Thyroid gland (tissue), 4 donors: Measurements from ENCODE around the gene ZBED4.

ENCODE experiments used
- CTCF ChIP-seq, 6 experiments: fragments of 200-600 bp in 3 of 6; fragments of 450-650 bp in 3 of 6; sonication (generic) in 3 of 6; IDR thresholded peaks; one replicate each; pipeline ENCODE4 v1.5.1; 2016 to 2019; ENCODE audit warnings: antibody characterized with exemption in 6 of 6, mild to moderate bottlenecking in 2 of 6, inconsistent platforms in 1 of 6, moderate library complexity in 1 of 6
- POLR2A ChIP-seq, 2 donors: fragments of 450-650 bp; IDR thresholded peaks; one replicate each; pipeline ENCODE4 v1.6.1; 2017; ENCODE audit warnings: antibody characterized with exemption in 2 of 2, mild to moderate bottlenecking in 2 of 2, moderate library complexity in 1 of 2

DNA sequence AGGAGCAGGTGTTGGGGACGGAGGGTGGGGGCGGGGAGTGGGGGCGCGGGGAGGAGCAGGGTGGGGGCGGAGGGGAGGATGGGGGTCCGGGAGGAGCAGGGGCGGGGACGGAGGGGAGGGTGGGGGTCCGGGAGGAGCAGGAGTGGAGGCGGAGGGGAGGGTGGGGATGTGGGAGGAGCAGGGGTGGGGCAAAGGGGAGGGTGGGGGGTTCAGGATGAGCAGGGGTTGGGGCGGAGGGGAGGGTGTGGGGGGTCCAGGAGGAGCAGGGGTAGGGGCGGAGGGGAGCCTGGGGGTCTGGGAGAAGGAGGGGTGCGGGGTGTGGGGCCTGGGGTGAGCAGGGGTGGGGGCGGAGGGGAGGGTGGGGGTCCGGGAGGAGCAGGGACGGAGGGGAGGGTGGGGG, 81.9 kb downstream of the ZBED4 start:
- no peak for TF ChIP-seq CTCF (IDR thresholded peaks at IDR 0.05)
- TF ChIP-seq POLR2A (IDR thresholded peaks at IDR 0.05), result no peak
